PC-9 (cell line): Measurements from ENCODE around the gene AFG1L. TPM values are rescaled to one million over a fixed set of nuclear protein-coding genes. Genes with fewer than 3 reads are reported as not detected.

Experiments
- BruUV-seq: library from RNA; stranded (reverse); fragments of 400-500 nt; replicated peaks from 2 replicates; lab custom pipeline; 2021; lab: Mats Ljungman, UMichigan
- CTCF ChIA-PET: fragments of 300-600 bp; sonication (Branson Sonifier 250); formaldehyde crosslinking; loops from one replicate; lab custom pipeline; 2022; ENCODE audit warnings: antibody characterized with exemption; lab: Charles Lee
- POLR2A ChIA-PET: fragments of 300-600 bp; sonication (Branson Sonifier 250); formaldehyde crosslinking; loops from one replicate; lab custom pipeline; 2022; ENCODE audit warnings: antibody characterized with exemption; ENCODE audit not compliant: unreplicated experiment; lab: Charles Lee
- DNase-seq, 2 experiments: peaks; one replicate each; pipeline versions ENCODE4 v3.0.0 to v3.0.0-alpha.2; 2015 to 2022; ENCODE audit warnings: mixed read lengths in 1 of 2
- H2AFZ ChIP-seq: fragments of 200-600 bp; sonication (generic); 2 replicates; pipeline ENCODE4 v1.8.1; 2017; ENCODE audit warnings: antibody characterized with exemption
- H3F3A ChIP-seq: fragments of 200-600 bp; sonication (generic); 2 replicates; pipeline ENCODE4 v1.8.1; 2017; ENCODE audit warnings: antibody characterized with exemption, mild to moderate bottlenecking, low read depth; ENCODE audit not compliant: insufficient read depth
- H3K27ac ChIP-seq: fragments of 200-600 bp; sonication (generic); 2 replicates; pipeline ENCODE4 v1.6.1; 2016; ENCODE audit warnings: mixed run types
- H3K27me3 ChIP-seq: fragments of 200-600 bp; sonication (generic); 2 replicates; pipeline ENCODE4 v1.6.1; 2016; ENCODE audit warnings: low read depth, mixed run types; ENCODE audit not compliant: insufficient read depth
- H3K36me3 ChIP-seq: fragments of 200-600 bp; sonication (generic); 2 replicates; pipeline ENCODE4 v1.6.1; 2016; ENCODE audit warnings: low read depth, mixed run types
- H3K4me1 ChIP-seq: fragments of 200-600 bp; sonication (generic); replicated peaks from 2 replicates; pipeline ENCODE4 v1.6.1; 2016; ENCODE audit warnings: mixed run types; ENCODE audit not compliant: insufficient read depth
- H3K4me2 ChIP-seq: fragments of 200-600 bp; sonication (generic); 2 replicates; pipeline ENCODE4 v1.6.1; 2017; ENCODE audit warnings: mixed run types
- H3K4me3 ChIP-seq: fragments of 200-600 bp; sonication (generic); 2 replicates; pipeline ENCODE4 v1.6.1; 2016; ENCODE audit warnings: mixed run types
- H3K79me2 ChIP-seq: fragments of 200-600 bp; sonication (generic); 2 replicates; pipeline ENCODE4 v1.6.1; 2017; ENCODE audit warnings: low read depth, mixed run types
- H3K9me2 ChIP-seq: fragments of 200-600 bp; sonication (generic); 2 replicates; pipeline ENCODE4 v1.8.1; 2017; ENCODE audit warnings: mild to moderate bottlenecking; ENCODE audit not compliant: insufficient read depth
- H3K9me3 ChIP-seq: fragments of 200-600 bp; sonication (generic); 2 replicates; pipeline ENCODE4 v1.8.1; 2016; ENCODE audit warnings: low read depth; ENCODE audit not compliant: insufficient read depth
- H4K20me1 ChIP-seq: fragments of 200-600 bp; sonication (generic); 2 replicates; pipeline ENCODE4 v1.8.1; 2017; ENCODE audit not compliant: insufficient read depth
- EZH2 ChIP-seq: fragments of 200-600 bp; sonication (generic); IDR thresholded peaks from 2 replicates; pipeline ENCODE4 v1.8.0; 2017; ENCODE audit warnings: antibody characterized with exemption, low read depth
- intact Hi-C: fragments of 100-400 bp; cut with micrococcal nuclease; formaldehyde crosslinking; loops from one replicate; pipeline ENCODE4 v1.10.0; 2022; ENCODE audit not compliant: unreplicated experiment
- total RNA-seq: library from RNA; stranded (reverse); gene quantifications from 2 replicates; pipeline ENCODE4 v1.2.3, GENCODE V29; 2021
- TF ChIP-seq, protein P1 (sequence below): fragments of 200-600 bp; sonication (generic); conservative IDR thresholded peaks from 2 replicates; pipeline ENCODE4 v1.6.1; 2017; ENCODE audit warnings: mixed run types, antibody characterized with exemption, mild to moderate bottlenecking, moderate library complexity

The AFG1L gene
- total RNA-seq, 1 experiment from 2014 or later = 8.9 TPM

DNA sequence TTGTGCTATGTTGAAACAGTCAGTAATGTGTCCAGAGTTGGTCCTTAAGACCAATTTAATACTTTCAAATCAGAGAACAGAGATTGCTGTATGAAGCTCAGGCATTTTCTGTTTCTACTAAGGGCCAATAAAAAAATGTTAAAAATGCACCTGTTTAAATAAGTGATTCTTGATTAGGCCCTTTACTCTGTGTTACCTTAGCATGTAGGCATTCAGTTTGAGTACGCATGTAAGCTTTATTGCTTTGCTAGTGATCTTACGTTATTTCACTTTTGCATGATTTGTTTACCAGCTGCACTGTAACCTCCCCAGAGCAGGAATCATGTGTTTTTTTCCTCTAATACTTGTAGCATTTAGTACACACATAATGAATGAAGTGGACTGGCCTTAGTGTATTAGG lies 61.0 kb downstream of the AFG1L start:
- H3K4me2 ChIP-seq = no peak overlapping the region
- no peaks in the 10 kb centered on the region for H3K9me3 ChIP-seq
- CTCF ChIA-PET = no interaction called here
- no peak overlapping the region for H3K27ac ChIP-seq
- H3F3A ChIP-seq = no peaks in the 10 kb centered on the region
- TF ChIP-seq, protein P1, sequence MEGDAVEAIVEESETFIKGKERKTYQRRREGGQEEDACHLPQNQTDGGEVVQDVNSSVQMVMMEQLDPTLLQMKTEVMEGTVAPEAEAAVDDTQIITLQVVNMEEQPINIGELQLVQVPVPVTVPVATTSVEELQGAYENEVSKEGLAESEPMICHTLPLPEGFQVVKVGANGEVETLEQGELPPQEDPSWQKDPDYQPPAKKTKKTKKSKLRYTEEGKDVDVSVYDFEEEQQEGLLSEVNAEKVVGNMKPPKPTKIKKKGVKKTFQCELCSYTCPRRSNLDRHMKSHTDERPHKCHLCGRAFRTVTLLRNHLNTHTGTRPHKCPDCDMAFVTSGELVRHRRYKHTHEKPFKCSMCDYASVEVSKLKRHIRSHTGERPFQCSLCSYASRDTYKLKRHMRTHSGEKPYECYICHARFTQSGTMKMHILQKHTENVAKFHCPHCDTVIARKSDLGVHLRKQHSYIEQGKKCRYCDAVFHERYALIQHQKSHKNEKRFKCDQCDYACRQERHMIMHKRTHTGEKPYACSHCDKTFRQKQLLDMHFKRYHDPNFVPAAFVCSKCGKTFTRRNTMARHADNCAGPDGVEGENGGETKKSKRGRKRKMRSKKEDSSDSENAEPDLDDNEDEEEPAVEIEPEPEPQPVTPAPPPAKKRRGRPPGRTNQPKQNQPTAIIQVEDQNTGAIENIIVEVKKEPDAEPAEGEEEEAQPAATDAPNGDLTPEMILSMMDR = no peak
- no peak for TF ChIP-seq EZH2
- H3K4me1 ChIP-seq = no peaks in the 10 kb centered on the region
- H3K4me3 ChIP-seq = no peak overlapping the region
- no peak overlapping the region for H2AFZ ChIP-seq
- BruUV-seq = no TSS peak
- no peaks in the 10 kb centered on the region for H3K27me3 ChIP-seq
- H3K79me2 ChIP-seq = no peaks in the 10 kb centered on the region
- H3K36me3 ChIP-seq = 0 out of 2 replicates have a peak, but pooled peaks cover 5% of the 10 kb centered on the region
- intact Hi-C loops = no loop called here
- POLR2A ChIA-PET = no interaction called here
- no peaks in the 10 kb centered on the region for H4K20me1 ChIP-seq
- no peaks in the 10 kb centered on the region for H3K9me2 ChIP-seq
- DNase-seq = no peak

DNA sequence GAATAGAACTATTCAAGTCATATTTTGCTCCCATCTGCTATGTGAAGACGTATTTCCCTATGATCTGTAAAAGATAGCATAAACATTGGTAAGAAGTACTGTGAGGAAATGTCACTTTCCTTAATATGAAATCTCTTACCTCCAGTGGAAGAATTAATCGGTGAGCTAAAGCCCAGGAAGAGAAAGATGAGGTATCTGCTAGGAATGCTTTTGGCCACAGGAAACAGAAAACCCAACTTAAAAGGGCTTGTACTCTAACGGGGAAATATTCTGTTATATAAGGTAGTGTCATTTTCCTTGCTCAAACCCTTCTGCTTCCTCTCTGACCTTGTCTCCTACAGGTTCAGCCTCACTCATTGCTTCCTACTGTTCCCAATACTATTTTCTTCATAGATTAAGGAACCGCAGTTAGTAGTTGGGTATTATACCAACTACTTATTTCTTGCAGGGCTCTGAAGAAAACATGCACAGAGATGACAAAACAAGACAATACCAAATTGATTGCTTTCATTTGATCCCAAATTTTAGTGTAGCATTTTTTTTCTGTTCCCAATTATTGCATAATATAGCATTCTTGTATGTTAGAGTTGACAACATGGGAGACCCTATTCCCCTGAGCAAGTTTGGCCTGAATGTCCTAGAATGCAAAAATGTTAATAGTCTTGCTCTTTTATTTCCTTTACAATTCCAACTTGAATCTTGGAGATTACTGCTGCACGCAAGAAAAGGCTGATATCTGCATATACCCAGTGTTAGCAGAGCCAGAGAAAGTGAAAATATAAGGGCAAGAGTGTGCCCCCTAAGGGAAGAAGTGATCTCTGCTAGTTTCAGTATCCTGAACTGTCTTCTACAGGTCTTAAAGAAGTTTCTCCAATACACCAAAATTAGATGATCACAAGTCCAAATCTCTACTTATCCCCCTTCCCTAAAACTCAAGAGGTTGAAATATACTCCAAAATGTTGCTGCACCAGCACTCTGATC lies 65.3 kb downstream of the AFG1L start:
- ChIA-PET POLR2A (interaction anchor here (0.6 kb wide), 1 partner anchor 645 kb away, joined by 3 read pairs; no protein-coding TSS in a partner anchor), CTCF (interaction anchor here (0.7 kb wide), 1 partner anchor 722 kb away, joined by 3 read pairs; no protein-coding TSS in a partner anchor)
- H3K36me3 ChIP-seq = 0 out of 2 replicates have a peak, but pooled peaks cover 5% of the 10 kb centered on the region
- H3K79me2 ChIP-seq = no peaks in the 10 kb centered on the region
- TF ChIP-seq EZH2 = no peak
- TF ChIP-seq, protein P1 = no peak
- H3K27ac ChIP-seq = no peak overlapping the region
- no TSS peak for BruUV-seq
- peaks cover 8% of the 10 kb centered on the region for H3K4me1 ChIP-seq
- H2AFZ ChIP-seq = no peak overlapping the region
- no peak for DNase-seq
- no peaks in the 10 kb centered on the region for H3F3A ChIP-seq
- H3K27me3 ChIP-seq = no peaks in the 10 kb centered on the region
- no peak overlapping the region for H3K4me3 ChIP-seq
- H3K9me3 ChIP-seq = no peaks in the 10 kb centered on the region
- H4K20me1 ChIP-seq = no peaks in the 10 kb centered on the region
- H3K9me2 ChIP-seq = no peaks in the 10 kb centered on the region
- intact Hi-C loops = no loop called here
- H3K4me2 ChIP-seq = no peak overlapping the region

DNA sequence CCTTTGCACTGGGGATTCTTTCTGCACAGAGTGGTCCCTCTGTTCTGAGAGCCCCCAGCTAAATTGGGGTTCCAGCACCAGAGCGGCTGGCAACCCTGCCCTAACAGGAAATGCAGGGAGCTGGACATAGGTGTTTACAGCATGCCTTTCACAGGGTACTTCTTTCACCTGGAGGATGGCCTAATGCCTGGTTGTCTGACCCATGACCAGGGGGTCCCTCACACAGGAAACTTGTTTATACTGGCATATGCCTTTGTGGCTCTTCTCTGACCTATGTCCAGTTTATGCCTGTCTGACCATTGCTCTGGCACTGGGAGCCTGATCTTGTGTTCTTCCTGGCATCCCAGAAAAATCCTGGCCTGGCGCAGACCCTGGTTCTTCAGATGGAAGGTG lies 66.1 kb downstream of the AFG1L start:
- no peak for DNase-seq
- POLR2A ChIA-PET = no interaction called here
- Histone ChIP-seq H3K36me3 (0 out of 2 replicates have a peak, but pooled peaks cover 5% of the 10 kb centered on the region), H3K9me2 (no peaks in the 10 kb centered on the region), H3F3A (no peaks in the 10 kb centered on the region), H3K9me3 (no peaks in the 10 kb centered on the region), H3K4me3 (no peak overlapping the region), H4K20me1 (no peaks in the 10 kb centered on the region), H3K27me3 (no peaks in the 10 kb centered on the region), H3K27ac (no peak overlapping the region), H3K4me1 (peaks cover 8% of the 10 kb centered on the region), H3K4me2 (no peak overlapping the region), H2AFZ (no peak overlapping the region), H3K79me2 (no peaks in the 10 kb centered on the region)
- TF ChIP-seq, protein P1 = no peak
- TF ChIP-seq EZH2 = no peak
- no TSS peak for BruUV-seq
- intact Hi-C loops = no loop called here
- CTCF ChIA-PET = interaction anchor here (0.7 kb wide), 1 partner anchor 721 kb away, joined by 3 read pairs; no protein-coding TSS in a partner anchor
